Activated CD8-positive, alpha-beta memory T cell treated with anti-CD3 and anti-CD28 coated beads for 1 hour (primary cell): ENCODE measurements around the gene EPHB1.
"Not testable (repeated sequence)": the region's sequence is repeated elsewhere in the genome, so short reads cannot be mapped to it uniquely, and the experiment has no call there.

ENCODE experiments used
- DNase-seq, 2 donors: peaks; one replicate each; pipeline ENCODE4 v3.0.0-alpha.2; 2020; ENCODE audit warnings: low read depth in 1 of 2; ENCODE audit errors: extremely low read depth in 1 of 2

The EPHB1 gene

GRCh38 chr3:134937256-134938028 is 142.4 kb downstream of the EPHB1 start:
- DNase-seq = no peak

- DNase-seq = no peak
These were observed 143.0 kb downstream of the EPHB1 start for GRCh38 chr3:134938029-134938525.

- DNase-seq = no peak
These were observed 144.9 kb downstream of the EPHB1 start for GRCh38 chr3:134939978-134940377.

GRCh38 chr3:134941820-134942219 is 146.8 kb downstream of the EPHB1 start:
- no peak for DNase-seq

GRCh38 chr3:134944429-134944828 is 149.4 kb downstream of the EPHB1 start:
- no peak for DNase-seq

- no peak for DNase-seq
These were observed 154.1 kb downstream of the EPHB1 start for GRCh38 chr3:134949150-134949549.

- no peak for DNase-seq
These were observed 157.3 kb downstream of the EPHB1 start for GRCh38 chr3:134952371-134952770.

- DNase-seq = no peak
These were observed 160.8 kb downstream of the EPHB1 start for GRCh38 chr3:134955874-134956273.

GRCh38 chr3:134956395-134956794 is 161.3 kb downstream of the EPHB1 start:
- no peak for DNase-seq

- DNase-seq = no peak
These were observed 161.8 kb downstream of the EPHB1 start for GRCh38 chr3:134956844-134957243.

GRCh38 chr3:134959516-134959915 is 164.5 kb downstream of the EPHB1 start:
- no peak for DNase-seq

- no peak for DNase-seq
These were observed 169.2 kb downstream of the EPHB1 start for GRCh38 chr3:134964226-134964625.

- no peak for DNase-seq
These were observed 170.9 kb downstream of the EPHB1 start for GRCh38 chr3:134965865-134966481.

GRCh38 chr3:134970895-134971294 is 175.8 kb downstream of the EPHB1 start:
- no peak for DNase-seq

GRCh38 chr3:134971306-134971705 is 176.2 kb downstream of the EPHB1 start:
- DNase-seq = no peak

GRCh38 chr3:134971907-134972306 is 176.8 kb downstream of the EPHB1 start:
- not testable (repeated sequence) for DNase-seq

- no peak for DNase-seq
These were observed 177.9 kb downstream of the EPHB1 start for GRCh38 chr3:134972836-134973455.

GRCh38 chr3:134974624-134975023 is 179.6 kb downstream of the EPHB1 start:
- no peak for DNase-seq

- DNase-seq = no peak
These were observed 181.9 kb downstream of the EPHB1 start for GRCh38 chr3:134976948-134977347.

GRCh38 chr3:134978658-134979057 is 183.6 kb downstream of the EPHB1 start:
- no peak for DNase-seq

GRCh38 chr3:134985864-134986715 is 191.0 kb downstream of the EPHB1 start:
- no peak for DNase-seq
